Measurements from ENCODE around the gene POLL.

DNA sequence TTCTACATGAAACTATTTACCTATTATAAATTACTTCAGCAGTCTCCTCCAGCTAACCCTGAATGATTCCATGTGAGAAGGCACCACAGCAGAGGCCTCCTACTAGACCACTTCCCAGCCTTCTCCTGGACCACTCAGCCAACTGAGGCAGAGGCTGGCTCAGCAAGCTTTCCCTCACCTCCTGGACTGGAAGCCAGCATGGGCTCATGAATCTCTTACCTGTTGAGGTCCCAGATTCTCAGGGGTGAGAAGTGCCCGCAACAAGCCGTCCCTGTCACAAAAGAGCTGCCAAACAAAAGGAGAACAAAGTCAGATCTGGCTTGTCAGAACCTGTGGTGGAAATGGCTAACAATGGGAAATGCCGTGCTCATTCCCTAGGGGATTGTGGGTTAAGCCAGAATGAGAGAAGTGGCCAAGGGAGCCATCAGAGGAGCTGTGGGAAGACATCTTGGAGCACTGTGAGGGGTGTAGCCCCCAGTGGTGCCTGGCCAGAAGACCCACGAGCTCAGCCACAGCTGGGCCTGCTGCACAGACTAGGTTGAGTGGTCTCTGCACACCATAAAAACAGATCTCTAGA lies 36.6 kb upstream of the POLL start:
- no peak for TF ChIP-seq GATA2 (IDR thresholded peaks at IDR 0.05; ENCODE audit: low read depth, low read length)
- no peak for TF ChIP-seq GATA3 (IDR thresholded peaks at IDR 0.05; ENCODE audit: low read depth, low read length)

Data from SH-SY5Y (cell line).